ENCODE results near the gene AKAP7.
"Not testable (repeated sequence)": the region's sequence is repeated elsewhere in the genome, so short reads cannot be mapped to it uniquely, and the experiment has no call there.

Gene AKAP7

GRCh38 chr6:131290955-131291354 lies 155.7 kb downstream of the AKAP7 start:
- no peak for DNase-seq (ENCODE audit: low spot score)
- FAIRE-seq, result no peak

DNA sequence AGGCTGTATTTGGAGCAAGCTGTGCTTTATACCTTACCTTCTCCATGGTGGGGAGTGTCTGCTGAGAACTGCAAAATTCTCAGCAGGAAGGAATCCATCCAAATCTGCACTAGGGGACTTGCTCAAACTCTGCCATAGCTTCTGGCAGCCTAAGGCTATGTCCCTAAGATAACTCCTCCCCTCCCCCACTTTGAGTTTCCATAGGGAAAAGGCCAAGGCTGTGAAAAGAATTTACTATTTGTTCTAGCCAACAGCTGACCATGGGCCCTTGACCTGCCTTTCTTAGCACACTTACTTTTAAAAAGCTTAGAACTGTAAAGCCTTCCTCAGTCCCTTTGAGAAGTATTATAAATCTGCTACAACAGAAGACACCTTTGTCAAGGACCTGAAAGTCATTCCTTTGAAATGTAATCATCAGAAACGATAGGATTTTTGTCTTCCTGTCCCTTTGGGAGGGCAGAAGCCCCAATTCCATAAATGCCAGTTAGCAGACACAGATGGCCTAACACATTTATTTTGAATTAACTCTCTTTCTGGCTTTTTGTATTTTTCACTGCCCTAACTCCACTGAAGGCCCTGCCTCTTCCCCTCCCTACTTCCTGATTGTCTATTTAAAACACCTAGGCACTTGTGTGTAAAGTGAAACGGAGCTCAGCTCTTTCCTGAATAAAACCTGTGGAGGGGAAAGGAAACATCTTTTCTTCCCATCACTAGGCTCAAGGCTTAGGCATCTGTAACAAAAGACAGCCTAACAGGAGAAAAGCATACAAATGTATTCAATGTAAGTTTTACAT lies 157.1 kb downstream of the AKAP7 start:
- FAIRE-seq (no peak), DNase-seq (ENCODE audit: low spot score) (no peak)

DNA sequence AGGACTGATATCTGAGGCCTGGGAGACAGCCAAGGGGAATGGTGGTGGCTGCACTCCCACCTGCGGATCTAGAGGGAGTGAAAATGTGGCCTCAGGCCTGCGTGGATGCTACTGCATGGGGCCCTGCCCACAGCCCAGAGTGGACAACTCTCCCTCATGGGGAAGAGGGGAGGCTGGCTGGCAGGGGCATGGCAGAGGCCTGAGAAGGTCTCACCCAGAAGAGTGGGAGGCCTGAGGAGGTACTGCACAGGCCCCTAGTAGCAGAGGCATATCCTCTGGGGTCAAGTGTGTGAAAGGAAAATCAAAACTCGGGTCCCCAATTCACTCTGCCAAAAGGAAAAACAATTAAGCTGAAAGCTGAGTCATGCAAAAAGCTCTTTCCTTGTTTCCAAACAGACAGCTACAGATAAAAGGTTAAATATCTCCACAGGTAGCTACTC lies 158.2 kb downstream of the AKAP7 start:
- FAIRE-seq, result no peak
- no peak for DNase-seq (ENCODE audit: low spot score)

- DNase-seq (ENCODE audit: low spot score) (no peak), FAIRE-seq (no peak)
These were observed 159.8 kb downstream of the AKAP7 start for GRCh38 chr6:131295081-131295480.

- DNase-seq (ENCODE audit: low spot score); FAIRE-seq: not testable (repeated sequence)
These were observed 165.6 kb downstream of the AKAP7 start for GRCh38 chr6:131300826-131301225.

GRCh38 chr6:131303338-131303930 lies 168.2 kb downstream of the AKAP7 start:
- FAIRE-seq, result no peak
- no peak for DNase-seq (ENCODE audit: low spot score)

DNA sequence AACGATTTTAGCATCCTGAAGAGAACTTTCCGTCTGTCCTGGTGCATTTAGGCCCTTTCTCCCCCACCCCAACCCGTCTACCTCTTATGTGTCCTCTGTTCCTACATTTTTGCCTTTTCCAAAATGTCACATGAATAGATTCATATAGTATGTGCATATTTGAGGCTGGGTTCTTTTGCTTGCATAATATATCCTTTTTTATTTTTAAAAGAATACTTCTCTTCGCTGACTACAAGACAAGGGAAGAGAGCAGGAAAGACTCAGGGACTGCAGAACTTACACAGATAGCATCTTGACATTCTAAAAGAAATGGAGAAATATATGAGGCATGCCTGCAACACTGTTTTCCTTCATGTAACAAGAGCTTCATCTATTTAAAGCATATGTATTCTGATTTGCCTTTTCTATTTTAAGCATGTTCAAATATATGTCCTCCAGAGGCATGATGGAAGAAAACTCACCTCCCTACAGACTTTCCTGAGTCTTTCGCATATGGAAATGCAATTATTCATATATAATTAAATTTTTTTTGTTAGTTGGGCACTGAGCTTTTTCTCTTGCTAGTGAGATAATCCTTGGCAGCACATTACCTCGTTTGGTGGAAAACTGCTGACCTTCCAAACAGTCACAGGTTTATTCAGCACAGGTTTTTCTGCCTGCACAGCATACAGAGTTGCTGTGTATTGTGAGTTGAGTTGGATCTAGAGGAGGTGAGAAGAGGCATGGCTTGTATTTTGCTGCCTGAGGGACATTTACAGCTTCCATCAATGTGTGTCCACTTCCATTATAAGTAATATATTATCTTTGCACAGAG lies 170.0 kb downstream of the AKAP7 start:
- DNase-seq (ENCODE audit: low spot score) (no peak), FAIRE-seq (no peak)

- FAIRE-seq (no peak), DNase-seq (ENCODE audit: low spot score) (no peak)
These were observed 174.2 kb downstream of the AKAP7 start for GRCh38 chr6:131309437-131309836.

GRCh38 chr6:131314838-131315237 lies 179.6 kb downstream of the AKAP7 start:
- FAIRE-seq (no peak), DNase-seq (ENCODE audit: low spot score) (no peak)

- no peak for FAIRE-seq
- DNase-seq (ENCODE audit: low spot score), result no peak
These were observed 181.4 kb downstream of the AKAP7 start for GRCh38 chr6:131316654-131317053.

GRCh38 chr6:131317516-131317915 lies 182.2 kb downstream of the AKAP7 start:
- DNase-seq (ENCODE audit: low spot score), result no peak
- FAIRE-seq, result no peak

DNA sequence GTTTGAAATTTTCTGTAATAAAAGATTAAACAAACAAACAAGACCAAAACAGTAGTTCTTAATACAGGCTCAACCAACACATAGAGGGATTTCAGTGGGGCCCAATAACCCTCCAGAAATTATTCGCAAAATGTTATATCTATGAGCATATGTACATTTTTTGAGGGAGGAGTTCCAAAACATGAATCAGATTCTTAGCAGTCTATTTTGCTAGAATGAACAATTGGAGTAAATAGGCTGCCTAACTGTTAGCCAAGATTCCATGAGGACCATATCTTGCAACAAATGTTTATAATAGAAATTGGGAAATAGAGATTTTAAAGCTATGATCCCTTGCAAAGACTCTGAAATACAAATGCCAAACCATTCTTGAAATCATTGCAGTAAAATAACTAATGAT lies 186.3 kb downstream of the AKAP7 start:
- FAIRE-seq (no peak), DNase-seq (ENCODE audit: low spot score) (no peak)

GRCh38 chr6:131322125-131322524 lies 186.9 kb downstream of the AKAP7 start:
- FAIRE-seq, result no peak
- no peak for DNase-seq (ENCODE audit: low spot score)

DNA sequence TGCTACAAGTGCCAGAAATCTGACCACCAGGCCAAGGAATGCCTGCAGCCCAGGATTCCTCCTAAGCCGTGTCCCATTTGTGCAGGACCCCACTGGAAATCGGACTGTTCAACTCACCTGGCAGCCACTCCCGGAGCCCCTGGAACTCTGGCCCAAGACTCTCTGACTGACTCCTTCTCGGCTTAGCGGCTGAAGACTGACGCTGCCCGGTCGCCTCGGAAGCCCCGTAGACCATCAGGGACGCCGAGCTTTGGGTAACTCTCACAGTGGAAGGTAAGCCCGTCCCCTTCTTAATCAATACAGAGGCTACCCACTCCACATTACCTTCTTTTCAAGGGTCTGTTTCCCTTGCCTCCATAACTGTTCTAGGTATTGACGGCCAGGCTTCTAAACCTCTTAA lies 190.4 kb downstream of the AKAP7 start:
- DNase-seq (ENCODE audit: low spot score); FAIRE-seq: not testable (repeated sequence)

DNA sequence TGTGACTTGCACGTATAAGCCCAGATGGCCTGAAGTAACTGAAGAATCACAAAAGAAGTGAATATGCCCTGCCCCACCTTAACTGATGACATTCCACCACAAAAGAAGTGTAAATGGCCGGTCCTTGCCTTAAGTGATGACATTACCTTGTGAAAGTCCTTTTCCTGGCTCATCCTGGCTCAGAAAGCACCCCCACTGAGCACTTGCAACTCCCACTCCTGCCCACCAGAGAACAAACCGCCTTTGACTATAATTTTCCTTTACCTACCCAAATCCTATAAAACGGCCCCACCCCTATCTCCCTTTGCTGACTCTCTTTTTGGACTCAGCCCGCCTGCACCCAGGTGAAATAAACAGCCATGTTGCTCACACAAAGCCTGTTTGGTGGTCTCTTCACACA lies 193.5 kb downstream of the AKAP7 start:
- FAIRE-seq; DNase-seq (ENCODE audit: low spot score): not testable (repeated sequence)

DNA sequence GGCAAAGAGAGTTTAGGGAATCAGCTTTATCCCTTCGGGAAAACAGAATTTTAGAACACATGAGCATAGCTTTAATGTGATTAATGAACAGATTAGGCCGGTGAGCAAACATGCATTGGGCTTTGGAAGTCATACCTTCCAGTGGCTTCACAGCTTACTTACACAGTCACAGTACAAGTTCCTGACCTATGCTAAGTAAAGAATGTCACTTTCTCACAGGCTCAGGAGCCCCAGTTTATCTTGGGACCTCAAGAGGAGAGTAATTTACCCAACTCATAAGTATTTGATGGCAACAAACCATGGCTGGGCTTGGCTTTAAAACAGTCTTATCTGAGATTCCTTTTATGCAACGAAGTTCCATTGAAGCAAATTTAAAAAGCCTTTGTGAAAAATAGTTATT lies 195.9 kb downstream of the AKAP7 start:
- DNase-seq (ENCODE audit: low spot score) (no peak), FAIRE-seq (no peak)

GRCh38 chr6:131331873-131332781 lies 196.9 kb downstream of the AKAP7 start:
- no peak for FAIRE-seq
- DNase-seq (ENCODE audit: low spot score), result no peak

Data from urothelium cell line (cell line).